HG02623 (cell line): ENCODE results near the gene MAP1B.

Experiments used
- ATAC-seq: cut with Tn5 transposase; IDR thresholded peaks from one replicate; pipeline ENCODE4 v1.9.1; 2021; ENCODE audit warnings: moderate library complexity; ENCODE audit not compliant: unreplicated experiment

The MAP1B gene

GRCh38 chr5:72093824-72094223 is 13.5 kb upstream of the MAP1B start:
- no peak for ATAC-seq

DNA sequence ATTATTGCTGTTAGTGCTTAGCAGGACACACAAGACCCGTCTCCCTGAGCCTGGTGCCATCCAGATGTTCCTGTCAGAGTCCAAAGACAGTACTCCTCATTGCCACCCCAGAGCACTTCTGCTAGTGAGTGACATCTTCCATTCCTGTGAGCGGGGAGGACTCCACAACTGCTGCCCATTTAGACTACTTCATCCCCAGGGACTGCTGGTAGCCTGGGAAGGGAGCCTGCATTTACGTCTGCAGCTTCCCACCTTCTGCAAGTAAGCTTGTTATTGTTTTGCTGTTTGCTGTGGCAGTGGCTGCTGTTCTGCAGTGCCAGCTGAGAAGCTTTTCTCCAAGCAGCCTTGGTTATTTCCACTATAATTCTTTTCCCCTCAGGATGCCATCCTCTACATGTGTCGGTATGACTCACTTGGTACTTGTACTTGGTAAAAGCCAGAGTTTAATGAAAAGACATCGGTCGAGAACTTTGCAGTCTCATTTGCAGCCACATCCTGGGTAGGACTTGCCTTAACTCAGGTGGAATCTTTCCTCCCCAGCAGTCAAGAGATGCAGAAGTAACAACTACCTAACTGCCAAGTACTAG is 10.6 kb upstream of the MAP1B start:
- ATAC-seq = no peak

DNA sequence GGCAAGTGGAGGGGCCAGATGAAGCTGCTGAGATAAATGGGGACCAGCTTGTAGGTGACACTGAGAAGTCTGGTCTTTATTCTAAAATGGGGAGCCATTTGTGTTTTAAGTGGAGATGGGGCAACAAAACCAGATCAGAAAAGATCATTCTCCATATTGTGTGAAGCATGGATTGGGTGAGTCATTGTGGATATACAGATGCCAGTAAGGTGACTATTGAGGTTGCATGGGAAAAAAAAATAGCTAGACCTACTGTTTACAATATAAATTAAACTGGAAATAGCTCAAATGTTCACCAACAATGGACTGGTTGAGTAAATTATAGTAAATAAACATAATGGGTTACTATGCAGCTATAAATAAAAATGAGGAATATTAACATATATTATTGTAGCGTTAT is 5.4 kb upstream of the MAP1B start:
- no peak for ATAC-seq

DNA sequence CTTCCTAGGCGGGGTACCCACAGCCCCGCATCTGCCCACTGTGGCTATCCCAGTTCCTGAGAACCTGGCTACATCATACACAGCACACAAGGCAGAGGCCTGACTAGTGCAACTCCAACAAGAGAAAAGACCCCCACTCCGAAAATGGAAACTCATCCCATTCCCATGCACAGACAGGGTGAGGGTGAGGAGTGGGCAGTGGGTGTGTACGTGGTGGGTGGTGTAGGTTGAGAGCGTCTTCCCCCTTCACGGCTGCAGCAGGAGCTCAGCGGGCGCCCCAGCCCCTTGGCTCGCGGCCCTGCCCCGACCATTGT is 501 bp upstream of the MAP1B start:
- no peak for ATAC-seq

- no peak for ATAC-seq
Measured at GRCh38 chr5:72107901-72108201, 576 bp downstream of the MAP1B start.

- no peak for ATAC-seq
Measured at GRCh38 chr5:72108202-72109061, 1.2 kb downstream of the MAP1B start.

DNA sequence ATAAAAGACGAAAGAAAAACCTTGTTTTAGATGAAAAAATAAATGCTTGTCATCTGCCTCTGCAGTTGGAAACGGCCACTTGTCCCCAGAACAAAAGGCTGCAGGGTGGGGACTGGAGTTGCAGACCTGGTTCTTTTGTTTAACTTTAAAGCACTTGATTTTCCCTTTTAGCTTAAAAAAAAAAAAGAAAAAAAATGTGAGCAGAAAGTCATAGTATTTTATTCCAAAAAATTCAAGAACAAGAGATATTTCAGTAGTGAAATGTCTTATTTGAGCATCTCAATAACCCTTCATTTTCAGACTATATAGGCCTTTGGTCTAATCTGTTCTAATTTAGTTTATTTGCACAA is 1.8 kb downstream of the MAP1B start:
- ATAC-seq = no peak

DNA sequence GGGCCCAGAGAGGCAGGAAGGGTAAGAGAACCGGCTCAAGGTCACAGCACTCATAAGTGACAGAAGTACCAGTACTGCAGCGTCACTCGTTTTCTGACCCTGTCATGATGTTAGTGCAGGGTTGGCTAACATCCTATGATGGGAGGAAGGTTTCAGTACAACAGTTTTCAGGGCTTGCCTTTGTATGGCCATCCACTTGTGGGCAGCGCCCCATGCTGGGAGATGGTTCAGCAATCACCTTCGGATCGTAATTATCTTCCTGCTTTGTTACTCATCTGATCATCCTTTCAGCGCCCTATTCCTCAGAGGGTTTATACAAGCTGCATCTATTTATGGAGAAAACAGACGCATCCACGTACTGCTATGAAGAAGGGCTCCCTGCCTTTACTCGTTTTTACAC is 2.4 kb downstream of the MAP1B start:
- ATAC-seq = no peak

DNA sequence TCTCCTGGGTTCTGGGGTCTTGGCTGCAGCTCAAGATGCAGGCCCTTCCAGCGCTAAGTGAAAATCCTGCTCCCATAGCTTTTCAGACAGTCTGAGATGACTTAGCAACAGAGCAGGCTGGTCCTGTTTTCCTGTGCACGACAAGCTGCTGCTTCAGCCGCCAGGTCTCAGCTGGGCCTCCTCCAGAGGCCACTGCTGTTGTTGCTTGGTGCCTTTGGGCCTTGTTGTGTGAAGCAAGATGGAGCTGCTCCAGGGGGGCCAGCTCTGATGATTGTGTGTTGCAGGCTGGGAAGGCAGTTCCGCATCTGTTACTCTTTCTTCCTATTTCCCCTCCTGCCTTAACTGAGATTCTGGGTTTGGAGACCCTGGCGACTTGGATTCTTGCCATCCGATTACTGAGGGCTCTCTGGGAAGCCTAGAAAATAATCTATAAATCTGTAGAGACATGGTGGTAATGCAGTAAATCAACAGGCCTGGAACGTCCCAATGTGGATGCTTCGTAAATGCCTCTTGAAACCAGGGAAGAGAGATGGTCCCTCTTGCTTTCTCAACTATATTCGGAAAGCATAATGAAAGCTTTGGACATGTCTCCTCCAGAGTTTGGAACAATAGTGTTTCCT is 3.2 kb downstream of the MAP1B start:
- ATAC-seq = no peak

DNA sequence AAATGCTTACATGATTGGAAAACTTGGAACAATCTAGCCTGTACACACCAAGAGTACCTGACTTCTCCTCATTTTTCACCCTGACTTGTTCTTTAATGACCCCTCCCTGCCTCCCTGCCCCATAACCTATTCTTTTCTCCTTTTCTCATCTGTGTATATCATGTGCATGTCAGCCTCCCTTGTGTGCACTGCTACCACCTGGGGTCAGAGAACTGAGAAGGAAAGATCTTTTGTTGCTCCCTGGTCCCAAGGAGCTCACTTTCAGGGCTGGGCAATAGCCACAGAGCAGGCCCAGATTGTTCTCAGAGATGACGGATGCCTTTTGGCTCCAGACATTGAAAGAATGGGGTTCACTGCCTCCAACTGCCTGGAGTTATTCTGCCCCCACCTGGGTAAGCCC is 5.1 kb downstream of the MAP1B start:
- ATAC-seq = no peak

DNA sequence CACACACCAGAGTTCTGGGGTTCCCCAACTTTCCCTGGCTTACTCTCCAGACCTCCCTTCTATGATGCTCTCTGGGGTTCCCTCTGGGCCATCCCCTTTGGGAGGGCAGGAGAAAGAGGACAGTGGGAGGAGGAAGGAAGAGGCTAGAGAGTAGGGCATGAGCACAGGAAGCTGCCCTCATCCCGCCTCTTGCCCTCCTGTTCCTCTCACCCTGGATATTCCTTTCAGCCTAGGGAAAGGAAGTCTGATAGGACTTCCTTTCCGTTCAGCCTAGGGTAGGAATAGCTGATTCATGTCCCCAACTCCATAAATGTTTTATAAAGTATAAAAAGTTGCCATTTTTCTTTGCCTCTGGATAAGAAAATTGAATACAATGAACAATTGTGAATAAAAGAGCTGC is 7.4 kb downstream of the MAP1B start:
- ATAC-seq = no peak

DNA sequence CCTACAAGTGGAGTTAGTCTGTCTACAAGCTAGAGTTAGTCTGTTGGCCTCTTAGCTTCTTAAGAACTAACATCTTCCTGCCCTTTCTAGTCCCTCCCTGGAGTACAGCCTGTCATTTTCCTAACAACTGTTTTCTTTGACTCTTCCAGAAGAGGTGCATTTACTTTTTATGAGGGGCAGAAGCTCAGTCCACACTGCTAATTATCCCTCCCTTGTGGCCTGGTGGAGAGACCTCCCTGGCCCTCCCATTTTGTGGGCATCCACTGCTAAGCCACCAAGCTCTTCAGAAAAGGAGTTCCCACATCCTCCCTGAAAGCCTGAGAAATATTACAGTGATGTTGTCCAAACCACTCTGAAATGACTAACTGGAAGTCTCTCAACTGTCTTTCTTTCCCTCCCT is 8.0 kb downstream of the MAP1B start:
- ATAC-seq = no peak

DNA sequence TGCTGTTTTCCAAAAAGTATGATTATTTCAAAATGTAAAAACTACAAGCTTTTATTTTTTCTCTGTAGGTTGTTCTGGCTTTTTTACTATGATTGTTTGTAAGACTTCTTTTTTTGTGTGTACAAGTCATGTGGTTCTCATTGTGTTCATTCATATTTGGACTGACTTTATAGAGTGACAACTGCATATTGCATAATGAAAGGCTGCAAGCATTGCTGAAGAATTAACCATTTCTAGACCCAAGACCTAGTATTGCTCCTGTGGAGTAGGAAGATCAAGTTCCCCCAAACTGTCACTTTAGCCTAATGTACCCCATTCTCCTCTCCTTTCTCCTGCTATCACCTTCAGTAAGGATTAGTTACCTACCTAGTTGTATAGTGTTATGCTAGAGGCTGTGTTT is 10.0 kb downstream of the MAP1B start:
- no peak for ATAC-seq

DNA sequence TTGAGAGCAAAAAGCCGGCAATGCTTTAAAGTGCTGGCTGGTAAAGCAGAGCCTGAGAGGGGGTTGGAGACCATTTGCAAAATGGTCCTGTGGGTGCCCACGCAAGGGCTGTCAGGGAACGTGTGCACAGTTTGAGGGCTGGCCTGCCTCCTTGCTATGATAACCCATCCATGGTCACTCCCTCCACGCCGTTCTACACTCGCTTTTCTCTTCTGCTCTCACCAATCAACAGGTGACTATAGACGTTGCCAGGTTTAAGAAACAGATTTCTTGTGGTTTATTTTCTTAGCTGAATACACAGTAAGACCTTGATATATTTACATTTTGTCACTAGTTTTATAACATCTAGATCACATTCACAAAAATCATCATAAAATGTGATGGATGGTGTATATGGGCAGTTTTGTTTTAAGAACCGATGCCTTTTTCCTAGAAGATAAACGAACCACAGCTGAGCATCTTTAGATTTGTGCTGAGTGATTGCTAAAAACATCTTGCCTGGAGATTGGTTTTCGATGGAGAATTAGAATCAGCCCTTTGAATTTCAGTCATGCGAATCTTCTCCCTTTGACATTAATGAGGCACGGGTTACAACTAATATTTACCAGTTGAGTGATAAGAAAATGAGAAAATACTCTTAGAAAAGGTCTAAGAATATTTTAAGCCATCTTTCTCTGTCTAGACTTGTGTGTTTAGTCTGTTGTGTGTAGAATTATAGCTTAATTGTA is 13.9 kb downstream of the MAP1B start:
- no peak for ATAC-seq

DNA sequence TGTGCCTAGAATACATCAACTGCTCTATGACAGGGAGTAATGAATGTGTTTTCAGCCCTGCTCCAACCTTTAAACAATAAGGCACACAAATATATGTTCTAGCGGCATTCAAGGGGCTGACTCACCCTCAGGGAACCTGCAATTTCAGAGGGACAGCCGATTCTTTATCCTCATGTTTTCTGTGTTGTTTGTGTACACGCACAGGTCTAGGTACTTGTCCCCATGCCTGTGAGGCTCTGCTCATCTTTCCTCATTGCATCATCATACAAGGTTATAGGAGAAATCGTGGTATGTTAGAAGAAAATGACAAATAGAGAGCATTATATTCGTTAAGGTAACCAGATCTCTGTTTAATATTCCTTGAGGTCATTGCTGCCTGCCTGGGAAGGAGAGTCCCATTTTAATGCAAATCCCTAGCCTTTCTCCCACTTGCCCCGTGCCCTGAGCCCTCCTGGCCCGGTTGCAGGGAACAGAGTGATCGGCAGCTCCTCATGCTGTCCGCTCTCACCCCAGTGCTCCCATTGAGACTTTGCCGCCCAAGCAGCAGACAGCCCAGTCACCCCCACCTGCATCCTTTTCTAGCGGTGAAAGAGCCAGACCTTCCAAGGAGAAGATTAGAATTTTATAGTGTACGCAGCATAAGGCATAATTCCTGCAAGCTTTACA is 14.6 kb downstream of the MAP1B start:
- no peak for ATAC-seq

DNA sequence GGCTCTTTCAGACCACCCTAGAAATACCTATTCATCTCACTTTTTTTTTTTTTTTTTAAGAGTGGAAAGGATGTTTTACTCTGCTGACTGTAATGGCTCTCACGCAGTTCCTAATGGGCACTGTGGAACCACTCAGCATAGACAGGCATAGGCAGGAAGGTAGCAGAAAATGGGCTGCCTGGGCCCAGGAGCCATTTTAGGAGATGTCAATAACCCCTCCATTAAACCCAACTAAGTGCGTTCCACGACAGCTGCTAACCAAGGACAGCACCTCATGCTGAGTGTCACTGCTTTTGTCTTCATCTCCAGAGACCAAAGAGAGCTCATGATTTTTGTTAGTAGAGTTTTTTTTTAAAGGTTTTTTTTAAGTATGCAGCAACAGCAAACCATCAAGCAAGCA is 15.3 kb downstream of the MAP1B start:
- no peak for ATAC-seq

DNA sequence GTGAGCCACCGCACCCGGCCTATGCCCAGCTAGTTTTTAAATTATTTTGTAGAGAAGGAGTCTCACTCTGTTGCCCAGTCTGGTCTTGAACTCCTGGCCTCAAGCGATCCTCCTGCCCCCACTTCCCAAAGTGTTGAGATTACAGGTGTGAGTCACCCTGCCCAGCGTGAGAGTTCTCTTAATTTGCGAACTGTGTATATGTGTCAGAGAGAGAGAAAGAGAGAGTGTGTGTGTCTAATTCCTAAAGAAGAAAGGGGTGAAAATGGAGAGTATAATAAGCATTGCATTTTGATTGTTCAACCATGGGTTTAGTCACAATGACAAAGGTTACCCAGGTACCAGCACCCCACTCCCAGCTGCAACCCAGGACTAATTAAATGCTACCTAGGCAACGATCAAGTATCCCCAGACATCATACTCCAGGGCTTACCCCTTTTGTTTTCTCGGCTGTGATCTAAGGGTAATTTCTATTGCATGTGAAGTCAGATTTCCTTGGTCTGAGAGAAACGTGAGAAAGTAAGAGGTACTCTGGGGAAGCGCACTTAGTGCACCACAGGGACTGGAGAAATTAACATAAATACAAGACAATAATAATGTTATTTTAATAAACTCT is 16.6 kb downstream of the MAP1B start:
- ATAC-seq = no peak

- no peak for ATAC-seq
Measured at GRCh38 chr5:72125271-72125940, 18.1 kb downstream of the MAP1B start.

DNA sequence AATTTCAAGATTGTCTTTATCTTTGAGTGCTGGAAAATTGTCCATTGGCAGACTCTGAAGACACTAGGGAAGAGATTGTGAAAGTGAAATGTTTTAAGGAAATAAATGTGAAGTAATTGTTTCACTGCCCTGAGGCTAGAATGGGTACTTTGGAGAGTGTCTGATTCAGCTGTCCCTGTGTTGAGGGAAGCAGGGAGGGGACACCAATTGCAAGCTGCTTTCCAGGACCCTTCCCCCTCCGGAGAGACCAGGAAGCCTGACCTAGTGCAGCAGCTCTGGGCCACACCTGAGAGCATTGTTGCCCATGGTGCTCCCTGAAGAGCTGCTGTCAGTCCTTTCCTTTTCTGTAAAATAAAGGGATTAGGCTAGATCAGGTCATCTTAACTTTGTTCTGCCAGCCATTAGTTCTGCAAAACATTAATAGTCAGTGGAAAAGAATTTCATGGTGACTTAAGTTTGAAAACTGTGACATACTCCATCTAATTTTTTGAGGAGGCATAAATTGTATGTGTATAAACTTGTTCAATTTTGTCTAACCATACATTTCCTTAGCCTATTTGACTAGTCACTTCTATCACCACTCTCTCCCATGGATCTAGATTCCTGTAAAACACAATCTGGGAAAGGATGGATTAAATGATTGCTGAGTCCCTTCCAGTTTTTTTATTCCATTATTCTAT is 18.8 kb downstream of the MAP1B start:
- no peak for ATAC-seq

GRCh38 chr5:72126796-72127195 is 19.5 kb downstream of the MAP1B start:
- ATAC-seq = no peak
